K562 (cell line): ENCODE results near the gene CHPF2. TPM values are rescaled to one million over a fixed set of nuclear protein-coding genes. Genes with fewer than 3 reads are reported as not detected.

Source experiments
- ATAC-seq: fragments of 200-7000 bp; cut with Tn5 transposase; 3 replicates; pipeline ENCODE4 v1.9.1; 2020; ENCODE audit warnings: moderate library complexity
- Bru-seq: library from RNA; stranded (reverse); fragments of 400-500 nt; gene quantifications from one replicate; lab custom pipeline; 2021; lab: Mats Ljungman, UMichigan
- BruChase-seq, 2 experiments: library from RNA; stranded (reverse); fragments of 400-500 nt; gene quantifications; one replicate each; lab custom pipeline; 2021; lab: Mats Ljungman, UMichigan
- BruUV-seq: library from RNA; stranded (reverse); fragments of 400-500 nt; replicated peaks from 2 replicates; lab custom pipeline; 2021; lab: Mats Ljungman, UMichigan
- CTCF ChIA-PET: fragments of 300-600 bp; formaldehyde crosslinking; extraction: SDS; loops from one replicate; lab custom pipeline; 2021; ENCODE audit warnings: low intra/inter-chr PET ratio; lab: Yijun Ruan, JAX
- POLR2A ChIA-PET: fragments of 300-600, 350-650 bp; sonication (Branson Sonifier 250); formaldehyde crosslinking; extraction: SDS; loops from one replicate; lab custom pipeline; 2021; ENCODE audit warnings: antibody characterized with exemption, inconsistent platforms; lab: Yijun Ruan, JAX
- DNase-seq, 4 experiments: peaks; one replicate each; pipeline versions ENCODE4 v3.0.0 to v3.0.0-alpha.2; 2011 to 2018; ENCODE audit warnings: low spot score in 3 of 4, mixed read lengths in 3 of 4; ENCODE audit errors: extremely low read depth in 1 of 4
- FAIRE-seq: peaks from 2 replicates; lab custom pipeline; 2011; peaks lifted over from hg19 to GRCh38; lab: Jason Lieb, UNC
- H2AFZ ChIP-seq: 2 replicates; pipeline ENCODE4 v1.6.0; 2011; ENCODE audit warnings: low read depth, low read length, control low read depth, inconsistent platforms
- H3K27ac ChIP-seq: fragments of 200-600 bp; 3 replicates; pipeline ENCODE4 v1.8.0; 2011; ENCODE audit warnings: low read depth, mild to moderate bottlenecking, control low read depth, inconsistent platforms, low read length, moderate library complexity, mixed read lengths; ENCODE audit errors: extremely low read depth
- H3K27me3 ChIP-seq, 2 experiments: fragments of 300-600 bp in 1 of 2; 2 replicates in 1 of 2; 3 replicates in 1 of 2; pipeline versions ENCODE4 v1.6.0 to v1.8.0; 2011; ENCODE audit warnings: inconsistent platforms in 2 of 2, low read length in 2 of 2, mild to moderate bottlenecking in 1 of 2, mixed read lengths in 1 of 2, moderate library complexity in 1 of 2; ENCODE audit not compliant: control insufficient read depth in 2 of 2, insufficient read depth in 2 of 2
- H3K36me3 ChIP-seq: fragments of 300-600 bp; 3 replicates; pipeline ENCODE4 v1.8.0; 2011; ENCODE audit warnings: mild to moderate bottlenecking, low read length, inconsistent platforms; ENCODE audit not compliant: control insufficient read depth, insufficient read depth
- H3K4me1 ChIP-seq, 2 experiments: fragments of 200-600 bp in 1 of 2; replicated peaks in 1 of 2; 2 replicates in 1 of 2; 3 replicates in 1 of 2; pipeline versions ENCODE4 v1.5.1 to v1.8.0; 2011; ENCODE audit warnings: inconsistent platforms in 2 of 2, low read length in 2 of 2, mild to moderate bottlenecking in 1 of 2, mixed read lengths in 1 of 2, moderate library complexity in 1 of 2; ENCODE audit not compliant: control insufficient read depth in 2 of 2, insufficient read depth in 2 of 2
- H3K4me2 ChIP-seq: 2 replicates; pipeline ENCODE4 v1.6.1; 2011; ENCODE audit warnings: low read length, control low read depth, inconsistent platforms, mixed read lengths; ENCODE audit not compliant: insufficient read depth
- H3K4me3 ChIP-seq: fragments of 200-600 bp; sonication (generic), shearing (Covaris generic); 2 replicates; pipeline ENCODE4 v1.5.1; 2016; ENCODE audit warnings: control low read depth, inconsistent platforms
- H3K79me2 ChIP-seq: fragments of 200-600 bp; 3 replicates; pipeline ENCODE4 v1.8.0; 2011; ENCODE audit warnings: low read length, inconsistent platforms; ENCODE audit not compliant: control insufficient read depth, insufficient read depth
- H3K9ac ChIP-seq, 2 experiments: 2 replicates each; pipeline versions ENCODE4 v1.6.0 to v1.6.1; 2011; ENCODE audit warnings: low read depth in 2 of 2, low read length in 2 of 2, control low read depth in 1 of 2, inconsistent platforms in 1 of 2, mild to moderate bottlenecking in 1 of 2, mixed read lengths in 1 of 2; ENCODE audit not compliant: insufficient read depth in 1 of 2
- H3K9me1 ChIP-seq: one replicate; pipeline ENCODE4 v1.6.0; 2011; ENCODE audit warnings: inconsistent platforms, mild to moderate bottlenecking, low read length, moderate library complexity; ENCODE audit not compliant: control insufficient read depth, insufficient read depth
- H3K9me3 ChIP-seq: replicated peaks from 2 replicates; pipeline ENCODE4 v1.5.1; 2011; ENCODE audit warnings: low read depth, low read length, inconsistent platforms; ENCODE audit not compliant: control insufficient read depth, insufficient read depth
- H4K20me1 ChIP-seq: replicated peaks from 2 replicates; pipeline ENCODE4 v1.6.1; 2011; ENCODE audit warnings: low read length, inconsistent platforms, mixed read lengths; ENCODE audit not compliant: control insufficient read depth, insufficient read depth
- CXXC5 ChIP-seq: fragments of 250-450 bp; sonication (Bioruptor Pico); IDR thresholded peaks from 2 replicates; pipeline ENCODE4 v1.8.0; 2022; ENCODE audit warnings: inconsistent platforms, mild to moderate bottlenecking, moderate library complexity
- E2F4 ChIP-seq: sonication (generic); formaldehyde crosslinking; IDR thresholded peaks from 2 replicates; pipeline ENCODE4 v1.8.0; 2022; ENCODE audit warnings: mild to moderate bottlenecking, low read depth, missing genetic modification reagents
- EWSR1 ChIP-seq: fragments of 450-650 bp; IDR thresholded peaks from 2 replicates; pipeline ENCODE4 v1.6.1; 2018; ENCODE audit warnings: borderline replicate concordance, mild to moderate bottlenecking, low read depth, moderate library complexity; ENCODE audit not compliant: partially characterized antibody
- GABPA ChIP-seq: fragments of 200-800 bp; sonication (Bioruptor generic); conservative IDR thresholded peaks from 2 replicates; pipeline ENCODE4 v1.6.1; 2016; ENCODE audit warnings: low read depth, missing genetic modification characterization, missing compliant biosample characterization
- SRSF1 ChIP-seq: fragments of 200-400 bp; formaldehyde crosslinking; IDR thresholded peaks from 2 replicates; pipeline ENCODE4 v1.6.1; 2017; ENCODE audit warnings: mild to moderate bottlenecking, low read depth, low read length, moderate library complexity
- ZBTB1 ChIP-seq: sonication (generic); formaldehyde crosslinking; IDR thresholded peaks from 2 replicates; pipeline ENCODE4 v1.8.1; 2023; ENCODE audit warnings: missing genetic modification reagents, low read depth, mild to moderate bottlenecking, borderline replicate concordance
- ZNF436 ChIP-seq: fragments of 250-450, 450-650 bp; sonication (Bioruptor Pico); formaldehyde crosslinking; IDR thresholded peaks from 2 replicates; pipeline ENCODE4 v1.7.0; 2020; ENCODE audit warnings: mild to moderate bottlenecking
- WGBS: fragments of 100-300 bp; shearing (Covaris generic); methylation state at CpG from one replicate; pipeline ENCODE4 v1.1.6; 2016; ENCODE audit warnings: low coverage, mixed read lengths; ENCODE audit not compliant: insufficient coverage; ENCODE audit errors: missing lambda C conversion rate; 5-methylcytosine and 5-hydroxymethylcytosine counted together
- in situ Hi-C: fragments of 300-500 bp; cut with MboI; formaldehyde crosslinking; loops from 4 replicates; pipeline ENCODE4 v1.15.0; 2018; ENCODE audit warnings: inconsistent platforms, mixed read lengths
- intact Hi-C: fragments of 100-400 bp; cut with micrococcal nuclease; formaldehyde crosslinking; loops from 2 replicates; pipeline ENCODE4 v1.14.2; 2022
- long read RNA-seq, 3 experiments: library from polyadenylated mRNA in 2 of 3; library from RNA in 1 of 3; unstranded in 2 of 3; stranded (forward) in 1 of 3; transcript quantifications; one replicate each; pipeline ENCODE4 v2.0.0, GENCODE V29; 2019 to 2022
- polyA minus RNA-seq, 3 experiments: library from RNA; depleted of rRNA, polyadenylated mRNA; stranded (reverse); fragments of >200 nt; gene quantifications; 2 replicates each; pipeline ENCODE4 v1.2.3, GENCODE V29; 2011
- polyA plus RNA-seq, 8 experiments: library from polyadenylated mRNA; depleted of rRNA in 4 of 8; stranded (reverse) in 5 of 8; unstranded in 3 of 8; fragments of >200 nt; fragmentation: Nextera tagmentation in 2 of 8; fragmentation: Illumina TruSeq in 1 of 8; extraction: Ambion mirVana in 2 of 8; extraction: Trizol in 1 of 8; gene quantifications; 2 replicates each; pipeline versions ENCODE4 v1.2.1 to v1.2.3, GENCODE V29; 2011 to 2014; ENCODE audit warnings: inconsistent platforms in 1 of 8, missing spikeins in 1 of 8
- total RNA-seq, 7 experiments: library from RNA; depleted of rRNA in 6 of 7; stranded (reverse); fragments of >200 nt in 6 of 7; fragmentation: Illumina TruSeq in 2 of 7; extraction: Trizol in 2 of 7; gene quantifications; 2 replicates each; pipeline versions ENCODE4 v1.2.1 to v1.2.3, GENCODE V29; 2011 to 2021; ENCODE audit warnings: low replicate concordance in 1 of 7
- TF ChIP-seq, protein P1 (sequence below), 2 experiments: IDR thresholded peaks; 2 replicates each; pipeline ENCODE4 v1.6.1; 2012; ENCODE audit warnings: improper control_type of control experiment in 2 of 2, low read depth in 2 of 2, low read length in 2 of 2, borderline replicate concordance in 1 of 2

CHPF2 gene
- 109 and 238 TPM in 2 replicates for total RNA-seq (2011; cell fraction: chromatin; rRNA removed; ENCODE audit: low replicate concordance)
- 182 and 210 TPM in 2 replicates for total RNA-seq (2011; cell fraction: nucleolus; rRNA removed)
- 98.1 and 129 TPM in 2 replicates for total RNA-seq (2011; cell fraction: nucleoplasm; rRNA removed)
- total RNA-seq (2014; rRNA removed) (18.8 and 21.4 TPM in 2 replicates), total RNA-seq (2014; rRNA removed; fragmentation: Illumina TruSeq; extraction: Trizol) (6.1 and 7.1 TPM in 2 replicates), total RNA-seq (2015; rRNA removed; fragmentation: Illumina TruSeq; extraction: Trizol) (12.0 and 13.1 TPM in 2 replicates), total RNA-seq (2021) (29.7 and 32.8 TPM in 2 replicates), polyA plus RNA-seq (2011; rRNA removed) (10.5 and 14.3 TPM in 2 replicates), polyA plus RNA-seq (2014; fragmentation: Illumina TruSeq; extraction: Trizol) (8.4 and 10.8 TPM in 2 replicates), polyA plus RNA-seq (2014; fragmentation: Nextera tagmentation; extraction: Ambion mirVana) (under 1 TPM; 0.08 to 0.24 TPM), polyA plus RNA-seq (2014; rRNA removed) (17.8 and 18.3 TPM in 2 replicates), polyA minus RNA-seq (2011; rRNA and poly(A)+ RNA removed) (16.5 and 17.8 TPM in 2 replicates), Bru-seq, nascent RNA (percentile 92 among the genes with signal in this experiment), BruChase-seq, experiment 1, labeled RNA remaining after a 2-hour chase (percentile 88 among the genes with signal in this experiment), BruChase-seq, experiment 2, labeled RNA remaining after a 6-hour chase (percentile 89 among the genes with signal in this experiment)
- polyA plus RNA-seq (2011; cell fraction: cytosol; rRNA removed) = 10.5 and 18.5 TPM in 2 replicates
- polyA plus RNA-seq (2011; cell fraction: nucleus; rRNA removed) = 112 and 142 TPM in 2 replicates
- polyA plus RNA-seq (2012) = 13.7 and 35.4 TPM in 2 replicates
- 16.9 and 19.6 TPM in 2 replicates for polyA minus RNA-seq (2011; cell fraction: cytosol; rRNA and poly(A)+ RNA removed)
- 86.3 and 114 TPM in 2 replicates for polyA minus RNA-seq (2011; cell fraction: nucleus; rRNA and poly(A)+ RNA removed)
- long read RNA-seq, experiment 1, transcript CHPF2-201 (4 exons, 3,978 nt) = major isoform, 42 of 71 reads
- long read RNA-seq, experiment 1, partial matches to known transcripts = 10 of 71 reads
- long read RNA-seq, experiment 1, other reads (novel, unspliced or antisense) = 19 of 71 reads
- long read RNA-seq, experiment 2, transcript CHPF2-201 (4 exons, 3,978 nt) = major isoform, 7 of 16 reads
- long read RNA-seq, experiment 2, partial matches to known transcripts = 3 of 16 reads
- long read RNA-seq, experiment 2, other reads (novel, unspliced or antisense) = 6 of 16 reads
- long read RNA-seq, experiment 3, partial matches to known transcripts = 2 of 2 reads
- long read RNA-seq, experiment 3, other reads (novel, unspliced or antisense) = 0 of 2 reads

GRCh38 chr7:151232091-151232916 lies at the start of gene CHPF2:
Gene CHPF2 (plus strand): TSS chr7:151232483. CDS start chr7:151234012, 1,529 bp downstream.
- Histone ChIP-seq H3K4me1 (peaks cover 24 to 42% of the 10 kb centered on the region in 2 experiments; a peak in 4 of 5 replicates), H3K27me3 (no peaks in the 10 kb centered on the region), H2AFZ (peak within 1 kb of the TSS; percentile 98), H3K4me2 (peak within 1 kb of the TSS; percentile 94), H3K4me3 (peak within 1 kb of the TSS; percentile 92), H4K20me1 (peaks cover 23% of the 10 kb centered on the region), H3K79me2 (peaks cover 27% of the 10 kb centered on the region), H3K27ac (peak within 1 kb of the TSS; percentile 81), H3K9me3 (no peaks in the 10 kb centered on the region), H3K36me3 (peaks cover 32% of the 10 kb centered on the region; the same call in 2 of the 3 replicates), H3K9me1 (peaks cover 4% of the 10 kb centered on the region), H3K9ac (peak within 1 kb of the TSS; percentile 79 to 96)
- POLR2A ChIA-PET = interaction anchor here (0.6 to 3.3 kb wide), 6 partner anchors 11 to 159 kb away, joined by 3 to 34 read pairs (median 6); partner anchors contain the start of gene H2BK1
- BruUV-seq = no TSS peak
- ATAC-seq (peak; percentile 97), FAIRE-seq (peak; percentile 65), DNase-seq (peak; percentile 96 to 98 (median 97))
- in situ Hi-C loops = no loop called here
- intact Hi-C loops = loop anchor here (5.0 kb wide), 1 partner anchor 225 kb away; no protein-coding TSS in a partner anchor
- WGBS = 2% methylated on average over 70 of the region's 79 CpGs
- CTCF ChIA-PET = interaction anchor here (0.6 kb wide), 1 partner anchor 127 kb away, joined by 3 read pairs; no protein-coding TSS in a partner anchor
- TF ChIP-seq SRSF1 (no peak), ZBTB1 (CRISPR knock-in tag) (peak; percentile 61; the same call in 1 of the 2 replicates), GABPA (tag) (peak; percentile 96), CXXC5 (CRISPR knock-in tag) (peak; percentile 86), EWSR1 (no peak), ZNF436 (CRISPR knock-in tag) (no peak), E2F4 (CRISPR knock-in tag) (no peak)
- TF ChIP-seq, protein P1, sequence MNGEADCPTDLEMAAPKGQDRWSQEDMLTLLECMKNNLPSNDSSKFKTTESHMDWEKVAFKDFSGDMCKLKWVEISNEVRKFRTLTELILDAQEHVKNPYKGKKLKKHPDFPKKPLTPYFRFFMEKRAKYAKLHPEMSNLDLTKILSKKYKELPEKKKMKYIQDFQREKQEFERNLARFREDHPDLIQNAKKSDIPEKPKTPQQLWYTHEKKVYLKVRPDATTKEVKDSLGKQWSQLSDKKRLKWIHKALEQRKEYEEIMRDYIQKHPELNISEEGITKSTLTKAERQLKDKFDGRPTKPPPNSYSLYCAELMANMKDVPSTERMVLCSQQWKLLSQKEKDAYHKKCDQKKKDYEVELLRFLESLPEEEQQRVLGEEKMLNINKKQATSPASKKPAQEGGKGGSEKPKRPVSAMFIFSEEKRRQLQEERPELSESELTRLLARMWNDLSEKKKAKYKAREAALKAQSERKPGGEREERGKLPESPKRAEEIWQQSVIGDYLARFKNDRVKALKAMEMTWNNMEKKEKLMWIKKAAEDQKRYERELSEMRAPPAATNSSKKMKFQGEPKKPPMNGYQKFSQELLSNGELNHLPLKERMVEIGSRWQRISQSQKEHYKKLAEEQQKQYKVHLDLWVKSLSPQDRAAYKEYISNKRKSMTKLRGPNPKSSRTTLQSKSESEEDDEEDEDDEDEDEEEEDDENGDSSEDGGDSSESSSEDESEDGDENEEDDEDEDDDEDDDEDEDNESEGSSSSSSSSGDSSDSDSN (IDR thresholded peaks at IDR 0.05; ENCODE audit: borderline replicate concordance in 1 of 2, low read depth in 2 of 2, low read length in 2 of 2) = peak in 1 of 2 experiments; percentile 54; a peak in 1 of 4 replicates
